Fibroblast of mammary gland (primary cell): ENCODE measurements around the gene HOXB9.
A peak's percentile ranks its signal among the peaks of the same experiment; 100 is the strongest.

Experiments used
- DNase-seq: peaks from one replicate; pipeline ENCODE4 v3.0.0-alpha.2; 2010; ENCODE audit warnings: low read depth
- H3K4me3 ChIP-seq: 2 replicates; pipeline ENCODE4 v1.5.1; 2011; ENCODE audit warnings: low read depth, mild to moderate bottlenecking, low read length, moderate library complexity; ENCODE audit not compliant: control insufficient read depth
- TF ChIP-seq, protein P1 (sequence below): conservative IDR thresholded peaks from 2 replicates; pipeline ENCODE4 v1.5.1; 2011; ENCODE audit warnings: low read depth, low read length, inconsistent platforms; ENCODE audit not compliant: control insufficient read depth, insufficient read depth

Gene HOXB9

GRCh38 chr17:48612854-48613691 is 13.1 kb downstream of the HOXB9 start:
- DNase-seq = no peak
- peak overlapping the region; percentile 54 for H3K4me3 ChIP-seq
- TF ChIP-seq, protein P1, sequence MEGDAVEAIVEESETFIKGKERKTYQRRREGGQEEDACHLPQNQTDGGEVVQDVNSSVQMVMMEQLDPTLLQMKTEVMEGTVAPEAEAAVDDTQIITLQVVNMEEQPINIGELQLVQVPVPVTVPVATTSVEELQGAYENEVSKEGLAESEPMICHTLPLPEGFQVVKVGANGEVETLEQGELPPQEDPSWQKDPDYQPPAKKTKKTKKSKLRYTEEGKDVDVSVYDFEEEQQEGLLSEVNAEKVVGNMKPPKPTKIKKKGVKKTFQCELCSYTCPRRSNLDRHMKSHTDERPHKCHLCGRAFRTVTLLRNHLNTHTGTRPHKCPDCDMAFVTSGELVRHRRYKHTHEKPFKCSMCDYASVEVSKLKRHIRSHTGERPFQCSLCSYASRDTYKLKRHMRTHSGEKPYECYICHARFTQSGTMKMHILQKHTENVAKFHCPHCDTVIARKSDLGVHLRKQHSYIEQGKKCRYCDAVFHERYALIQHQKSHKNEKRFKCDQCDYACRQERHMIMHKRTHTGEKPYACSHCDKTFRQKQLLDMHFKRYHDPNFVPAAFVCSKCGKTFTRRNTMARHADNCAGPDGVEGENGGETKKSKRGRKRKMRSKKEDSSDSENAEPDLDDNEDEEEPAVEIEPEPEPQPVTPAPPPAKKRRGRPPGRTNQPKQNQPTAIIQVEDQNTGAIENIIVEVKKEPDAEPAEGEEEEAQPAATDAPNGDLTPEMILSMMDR = peak; percentile 8

- peak overlapping the region; percentile 54 for H3K4me3 ChIP-seq
- DNase-seq = no peak
- TF ChIP-seq, protein P1 = no peak
Observed at GRCh38 chr17:48612456-48612853, 13.7 kb downstream of the HOXB9 start.

DNA sequence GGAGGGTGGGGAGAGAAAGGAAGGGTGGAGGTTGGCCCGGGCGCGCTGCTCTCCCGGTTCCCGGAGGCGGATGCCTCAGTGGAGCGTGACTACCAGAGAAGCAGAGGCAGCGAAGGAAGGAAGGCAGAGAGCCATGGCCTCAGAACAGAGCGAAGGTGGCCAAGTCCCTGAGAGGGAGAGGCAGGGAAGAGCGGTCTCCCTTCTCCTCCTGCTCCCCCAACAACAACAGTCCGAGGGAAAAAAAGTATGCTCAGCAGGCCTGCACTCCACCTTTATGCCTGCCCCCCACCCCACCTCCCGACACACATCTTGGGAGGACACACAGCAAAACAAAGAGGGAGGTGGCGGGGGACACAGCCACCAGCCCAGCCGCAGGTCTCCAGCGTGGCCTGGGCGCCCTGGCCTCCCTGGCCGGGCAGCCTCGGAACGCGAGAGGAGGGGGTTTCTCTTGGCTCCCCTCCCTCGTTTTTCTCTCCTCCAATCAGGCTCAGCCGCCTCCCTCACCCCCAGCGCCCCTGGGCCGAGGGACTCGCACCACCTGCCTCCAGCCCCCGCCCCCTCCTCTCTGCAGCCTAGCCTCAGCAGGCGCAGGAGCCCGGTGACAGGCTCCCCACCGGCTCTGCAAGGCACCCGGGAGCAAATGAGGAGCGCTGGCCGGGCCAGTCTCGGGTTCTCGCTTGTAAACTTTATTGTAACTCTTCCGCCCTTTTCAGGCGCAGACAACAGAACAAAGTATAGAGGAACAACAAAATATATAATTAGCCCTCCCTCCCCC is 14.3 kb downstream of the HOXB9 start:
- TF ChIP-seq, protein P1 = no peak
- peak overlapping the region; percentile 72 for H3K4me3 ChIP-seq
- no peak for DNase-seq

- peak overlapping the region; percentile 72 for H3K4me3 ChIP-seq
- TF ChIP-seq, protein P1 = no peak
- no peak for DNase-seq
Observed at GRCh38 chr17:48611213-48611612, 14.9 kb downstream of the HOXB9 start.

- TF ChIP-seq, protein P1 = no peak
- H3K4me3 ChIP-seq = peak within 1 kb of the TSS; percentile 72
- DNase-seq = peak; percentile 58
Observed at GRCh38 chr17:48610282-48611211, 15.6 kb downstream of the HOXB9 start, which contains the start of gene HOXB7. HOXB7 (minus strand) TSS chr17:48611017; CDS start chr17:48610918, 99 bp downstream.

DNA sequence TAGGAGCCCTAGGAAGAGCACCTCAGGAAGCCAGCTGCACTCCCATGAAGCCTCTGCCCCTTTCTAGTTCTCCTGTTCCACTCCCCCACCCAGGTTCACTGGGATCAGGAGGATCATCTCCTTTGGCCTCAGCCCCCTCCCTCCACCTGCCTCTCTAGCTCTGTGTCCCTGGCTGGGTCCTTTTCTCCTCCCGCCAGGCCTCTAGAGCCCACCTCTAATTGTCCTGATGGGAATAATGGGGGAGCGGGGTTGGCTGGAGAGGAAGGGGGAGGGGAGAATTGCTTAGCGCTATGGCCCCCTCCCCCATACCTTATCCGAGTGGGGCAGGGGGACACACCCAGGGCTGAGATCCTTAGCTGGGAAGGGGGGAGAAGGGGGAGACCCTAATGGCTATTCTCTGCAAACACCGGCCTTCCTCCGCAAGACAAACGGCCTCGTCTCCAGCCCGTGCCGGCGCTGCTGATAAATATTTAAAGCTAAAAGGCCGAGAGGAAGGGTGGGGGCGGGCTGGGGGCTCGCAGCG is 16.3 kb downstream of the HOXB9 start:
- H3K4me3 ChIP-seq = peak overlapping the region; percentile 72
- no peak for DNase-seq

More for the DNA sequence above, 16.3 kb downstream of the HOXB9 start:
- TF ChIP-seq, protein P1 = no peak
